Measurements from ENCODE around the gene ABCA2. TPM values are rescaled to one million over a fixed set of nuclear protein-coding genes. Genes with fewer than 3 reads are reported as not detected.

The ABCA2 gene
- total RNA-seq, 4 donors from 2014 or later, result 13.5 to 24.3 (median 19.3) TPM

DNA sequence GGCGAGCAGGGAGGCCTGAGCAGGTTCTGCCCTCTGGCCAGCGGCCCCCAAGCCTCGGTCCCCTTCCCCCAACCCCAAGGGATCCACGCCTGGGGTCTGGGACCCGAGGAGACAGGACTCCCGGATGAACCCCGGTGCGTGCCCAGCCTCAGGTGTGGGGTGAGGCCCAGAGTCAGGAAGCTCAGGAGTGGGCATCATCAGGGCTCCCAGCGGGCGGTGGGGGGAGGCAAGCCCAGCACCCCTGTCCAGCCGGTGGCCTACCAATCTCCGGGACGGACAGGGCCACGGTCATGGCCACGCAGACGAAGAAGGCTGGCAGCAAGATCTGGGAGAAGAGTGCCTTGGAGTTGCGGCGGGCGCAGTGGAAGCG, 14.5 kb downstream of the ABCA2 start:
- H3K27ac ChIP-seq, result no peak overlapping the region
- ATAC-seq, result no peak
- no CpG with 5 or more reads among the region's 20 CpGs for WGBS, 2 donors (ENCODE audit: low coverage in 1 of 2)

GRCh38 chr9:137012694-137013570, 15.1 kb downstream of the ABCA2 start:
- H3K9me3 ChIP-seq, result no peaks in the 10 kb centered on the region
- no peak overlapping the region for H3K4me3 ChIP-seq
- H3K27me3 ChIP-seq, result no peaks in the 10 kb centered on the region
- no peak overlapping the region for H3K27ac ChIP-seq
- TF ChIP-seq EP300 (IDR thresholded peaks at IDR 0.05), result no peak
- no peak for TF ChIP-seq POLR2AphosphoS5 (IDR thresholded peaks at IDR 0.05)
- no peak for TF ChIP-seq POLR2A (IDR thresholded peaks at IDR 0.05)
- 52 to 90% methylated on average over 2 to 4 of the region's 67 CpGs for WGBS, 2 donors (ENCODE audit: low coverage in 1 of 2)
- H3K4me1 ChIP-seq, result peaks cover 0 to 3% (median 0%) of the 10 kb centered on the region in 3 donors
- no peak for ATAC-seq
- peaks cover 0 to 100% of the 10 kb centered on the region in 2 donors for H3K36me3 ChIP-seq

More for the DNA sequence above, 14.5 kb downstream of the ABCA2 start:
- Histone ChIP-seq H3K4me1 (no peaks in the 10 kb centered on the region), H3K36me3 (peaks cover 0 to 100% of the 10 kb centered on the region in 2 donors), H3K9me3 (no peaks in the 10 kb centered on the region), H3K27me3 (no peaks in the 10 kb centered on the region), H3K4me3 (no peak overlapping the region)
- TF ChIP-seq EP300 (IDR thresholded peaks at IDR 0.05), result no peak

DNA sequence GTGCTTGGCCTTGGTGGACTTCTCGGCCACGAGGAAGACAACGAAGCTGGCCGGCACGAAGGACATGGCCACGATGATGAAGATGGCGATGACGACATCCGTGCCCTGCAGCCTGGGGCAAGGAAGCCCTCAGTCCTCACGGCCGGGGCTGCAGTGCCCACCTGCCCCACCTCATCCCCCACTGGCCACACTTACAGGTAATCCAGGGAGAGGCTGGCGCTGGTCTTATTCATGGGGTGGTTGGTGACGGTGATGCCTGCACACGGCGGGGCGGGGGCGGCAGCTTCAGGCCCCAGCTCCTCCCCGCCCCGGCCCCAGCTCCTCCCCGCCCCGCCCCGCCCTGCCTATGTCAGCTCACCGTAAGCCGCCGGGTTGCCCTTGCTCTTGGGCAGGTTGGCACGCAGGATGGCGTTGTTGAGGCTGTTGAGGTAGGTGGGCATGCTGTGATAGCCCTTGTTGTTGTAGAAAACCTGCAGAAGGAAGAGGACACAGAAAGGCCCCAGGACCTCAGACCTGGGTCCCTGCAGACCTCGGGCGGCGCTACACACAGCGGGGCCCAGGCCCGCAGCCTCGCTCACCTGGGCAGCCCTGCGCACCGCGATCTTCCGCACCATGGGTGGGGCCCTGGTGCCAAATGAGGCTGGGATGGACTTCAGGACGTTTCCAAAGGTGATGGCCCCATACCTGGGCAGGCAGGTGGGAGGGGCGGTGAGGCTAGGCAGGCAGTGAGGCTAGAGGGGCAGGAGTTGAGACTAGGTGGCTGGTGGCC, 15.9 kb downstream of the ABCA2 start:
- Histone ChIP-seq H3K27me3 (no peaks in the 10 kb centered on the region), H3K9me3 (no peaks in the 10 kb centered on the region), H3K27ac (no peak overlapping the region), H3K4me1 (peaks cover 0 to 12% (median 5%) of the 10 kb centered on the region in 3 donors), H3K4me3 (no peak overlapping the region), H3K36me3 (peaks cover 0 to 98% of the 10 kb centered on the region in 2 donors)
- TF ChIP-seq EP300 (IDR thresholded peaks at IDR 0.05), result no peak
- TF ChIP-seq, protein P1, sequence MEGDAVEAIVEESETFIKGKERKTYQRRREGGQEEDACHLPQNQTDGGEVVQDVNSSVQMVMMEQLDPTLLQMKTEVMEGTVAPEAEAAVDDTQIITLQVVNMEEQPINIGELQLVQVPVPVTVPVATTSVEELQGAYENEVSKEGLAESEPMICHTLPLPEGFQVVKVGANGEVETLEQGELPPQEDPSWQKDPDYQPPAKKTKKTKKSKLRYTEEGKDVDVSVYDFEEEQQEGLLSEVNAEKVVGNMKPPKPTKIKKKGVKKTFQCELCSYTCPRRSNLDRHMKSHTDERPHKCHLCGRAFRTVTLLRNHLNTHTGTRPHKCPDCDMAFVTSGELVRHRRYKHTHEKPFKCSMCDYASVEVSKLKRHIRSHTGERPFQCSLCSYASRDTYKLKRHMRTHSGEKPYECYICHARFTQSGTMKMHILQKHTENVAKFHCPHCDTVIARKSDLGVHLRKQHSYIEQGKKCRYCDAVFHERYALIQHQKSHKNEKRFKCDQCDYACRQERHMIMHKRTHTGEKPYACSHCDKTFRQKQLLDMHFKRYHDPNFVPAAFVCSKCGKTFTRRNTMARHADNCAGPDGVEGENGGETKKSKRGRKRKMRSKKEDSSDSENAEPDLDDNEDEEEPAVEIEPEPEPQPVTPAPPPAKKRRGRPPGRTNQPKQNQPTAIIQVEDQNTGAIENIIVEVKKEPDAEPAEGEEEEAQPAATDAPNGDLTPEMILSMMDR (IDR thresholded peaks at IDR 0.05), result no peak
- no peak for ATAC-seq
- WGBS, 2 donors (ENCODE audit: low coverage in 1 of 2), result 89 to 93% methylated on average over 3 of the region's 39 CpGs

DNA sequence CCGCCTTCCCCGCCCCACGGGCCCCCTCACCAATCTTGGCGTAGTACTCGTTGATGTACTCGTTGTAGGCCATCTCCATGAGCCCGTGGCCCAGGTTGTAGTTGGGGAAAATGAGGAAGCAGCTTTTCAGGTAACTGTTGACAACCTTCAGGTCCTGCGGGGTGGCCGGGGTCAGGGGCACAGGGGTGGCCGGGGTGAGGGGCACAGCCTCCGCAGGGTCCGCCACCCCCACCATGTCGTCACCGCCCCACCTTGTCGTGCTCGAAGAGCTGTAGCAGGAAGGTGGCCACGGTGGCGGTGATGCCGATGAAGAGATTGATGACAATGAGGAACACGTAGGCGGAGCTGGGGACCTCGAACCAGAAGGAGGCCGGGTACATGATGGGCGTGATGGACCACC, 16.9 kb downstream of the ABCA2 start:
- Histone ChIP-seq H3K4me3 (no peak overlapping the region), H3K27me3 (no peaks in the 10 kb centered on the region), H3K27ac (no peak overlapping the region), H3K9me3 (no peaks in the 10 kb centered on the region), H3K4me1 (peaks cover 0 to 19% (median 5%) of the 10 kb centered on the region in 3 donors), H3K36me3 (peaks cover 0 to 88% of the 10 kb centered on the region in 2 donors)
- 97% methylated on average over 11 of the region's 24 CpGs; no CpG with 5 or more reads in 1 of the 2 donors for WGBS, 2 donors (ENCODE audit: low coverage in 1 of 2)
- TF ChIP-seq POLR2AphosphoS5 (IDR thresholded peaks at IDR 0.05) (no peak), EP300 (IDR thresholded peaks at IDR 0.05) (no peak), POLR2A (IDR thresholded peaks at IDR 0.05) (no peak)
- TF ChIP-seq, protein P1 (IDR thresholded peaks at IDR 0.05), result no peak
- no peak for ATAC-seq

- ATAC-seq, result no peak
- H3K4me3 ChIP-seq, result no peak overlapping the region
- H3K9me3 ChIP-seq, result no peaks in the 10 kb centered on the region
- TF ChIP-seq POLR2AphosphoS5 (IDR thresholded peaks at IDR 0.05), result no peak
- no peak for TF ChIP-seq POLR2A (IDR thresholded peaks at IDR 0.05)
- TF ChIP-seq, protein P1 (IDR thresholded peaks at IDR 0.05), result no peak
- no peak for TF ChIP-seq EP300 (IDR thresholded peaks at IDR 0.05)
- H3K27ac ChIP-seq, result no peak overlapping the region
- H3K36me3 ChIP-seq, result peaks cover 0 to 78% of the 10 kb centered on the region in 2 donors
- no peaks in the 10 kb centered on the region for H3K27me3 ChIP-seq
- 96% methylated on average over 5 of the region's 49 CpGs; no CpG with 5 or more reads in 1 of the 2 donors for WGBS, 2 donors (ENCODE audit: low coverage in 1 of 2)
- H3K4me1 ChIP-seq, result peaks cover 0 to 19% (median 5%) of the 10 kb centered on the region in 3 donors
These were observed 17.9 kb downstream of the ABCA2 start for GRCh38 chr9:137009938-137010732.
